Esophagus muscularis mucosa (tissue), 4 donors: ENCODE measurements around the gene JMJD6. TPM values are rescaled to one million over a fixed set of nuclear protein-coding genes. Genes with fewer than 3 reads are reported as not detected.
"Not testable (repeated sequence)": the region's sequence is repeated elsewhere in the genome, so short reads cannot be mapped to it uniquely, and the experiment has no call there.

ENCODE experiments used
- DNase-seq: peaks from one replicate; pipeline ENCODE4 v3.0.0-alpha.2; 2017; ENCODE audit errors: extremely low spot score
- H3K27ac ChIP-seq, 4 donors: fragments of 200-600 bp; sonication (generic); replicated peaks in 1 of 4; 1 replicate in 3 of 4; 2 replicates in 1 of 4; pipeline ENCODE4 v1.5.1; 2016 to 2019; ENCODE audit warnings: mild to moderate bottlenecking in 1 of 4
- H3K27me3 ChIP-seq, 4 donors: fragments of 200-600 bp; sonication (generic); one replicate each; pipeline versions ENCODE4 v1.5.1 to v1.6.0; 2016 to 2019
- H3K36me3 ChIP-seq, 4 donors: fragments of 200-600 bp; sonication (generic); one replicate each; pipeline ENCODE4 v1.5.1; 2016 to 2019
- H3K4me1 ChIP-seq, 4 donors: fragments of 200-600 bp; sonication (generic); one replicate each; pipeline ENCODE4 v1.5.1; 2016 to 2019
- H3K4me3 ChIP-seq, 4 donors: fragments of 200-600 bp; sonication (generic); 1 replicate in 2 of 4; 2 replicates in 2 of 4; pipeline ENCODE4 v1.5.1; 2016 to 2019; ENCODE audit warnings: mild to moderate bottlenecking in 4 of 4, moderate library complexity in 1 of 4
- H3K9me3 ChIP-seq, 4 donors: fragments of 200-600 bp; sonication (generic); 1 replicate in 3 of 4; 2 replicates in 1 of 4; pipeline ENCODE4 v1.5.1; 2016 to 2019
- EP300 ChIP-seq: sonication (generic); formaldehyde crosslinking; IDR thresholded peaks from one replicate; pipeline ENCODE4 v1.6.1; 2017; ENCODE audit warnings: antibody characterized with exemption
- POLR2A ChIP-seq: fragments of 450-650 bp; IDR thresholded peaks from one replicate; pipeline ENCODE4 v1.6.1; 2017; ENCODE audit warnings: antibody characterized with exemption, moderate library complexity, mild to moderate bottlenecking, low read depth
- POLR2AphosphoS5 ChIP-seq, 2 donors: sonication (generic); formaldehyde crosslinking; IDR thresholded peaks; one replicate each; pipeline ENCODE4 v1.6.1; 2017; ENCODE audit warnings: antibody characterized with exemption in 2 of 2
- WGBS: methylation state at CpG from one replicate; pipeline ENCODE4 v1.1.5; 2018; 5-methylcytosine and 5-hydroxymethylcytosine counted together
- intact Hi-C: fragments of 100-400 bp; cut with DNase I; formaldehyde crosslinking; loops from one replicate; pipeline ENCODE4 v1.15.1; 2023
- total RNA-seq, 4 donors: library from RNA; depleted of rRNA; stranded (reverse); fragments of >200 nt; gene quantifications; one replicate each; pipeline versions ENCODE4 v1.1.0 to v1.2.1, GENCODE V29; 2016
- TF ChIP-seq, protein P1 (sequence below), 3 experiments: fragments of 200-600 bp in 2 of 3; fragments of 450-650 bp in 1 of 3; sonication (generic) in 2 of 3; IDR thresholded peaks; one replicate each; pipeline ENCODE4 v1.5.1; 2017 to 2019; ENCODE audit warnings: antibody characterized with exemption in 3 of 3, mild to moderate bottlenecking in 2 of 3, moderate library complexity in 1 of 3

The JMJD6 gene
- total RNA-seq, 4 donors from 2014 or later, result 29.5 to 54.5 (median 49.5) TPM

DNA sequence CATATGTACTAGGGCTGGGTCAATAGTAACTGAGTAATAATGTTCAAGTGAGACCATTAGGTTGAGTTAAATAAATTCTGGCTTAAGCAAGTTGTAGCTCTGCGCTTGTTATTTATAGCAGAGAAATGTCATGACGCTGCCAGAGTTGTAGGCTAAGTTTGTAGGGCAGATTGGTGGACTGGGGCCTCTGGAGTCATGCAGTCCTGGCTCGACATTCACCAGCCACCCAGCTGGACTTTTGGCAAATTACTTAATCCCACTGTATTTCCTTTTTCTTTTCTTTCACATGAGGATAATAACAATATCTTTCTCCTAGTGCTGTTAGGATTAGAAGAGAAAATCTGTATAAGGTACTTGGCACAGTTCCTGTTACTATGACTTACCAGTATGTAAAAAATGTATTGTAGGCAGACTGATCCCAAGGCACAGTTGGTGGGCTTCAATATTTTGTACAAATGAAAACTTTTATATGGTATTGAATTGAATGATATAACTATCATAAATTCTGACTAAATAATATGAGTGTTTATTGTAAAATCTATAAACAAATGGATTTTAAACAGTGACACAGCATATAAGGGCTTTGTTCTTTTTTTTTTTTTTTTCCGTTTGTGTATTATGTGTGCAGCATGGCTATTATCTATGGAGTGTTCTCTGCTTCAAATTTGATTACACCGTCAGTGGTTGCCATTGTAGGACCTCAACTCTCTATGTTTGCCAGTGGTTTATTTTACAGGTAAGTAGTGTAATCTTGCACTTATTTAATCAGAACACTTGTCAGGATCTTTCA, 14.1 kb upstream of the JMJD6 start:
- peak overlapping the region; percentile 69 to 100 (median 99) for H3K27ac ChIP-seq

DNA sequence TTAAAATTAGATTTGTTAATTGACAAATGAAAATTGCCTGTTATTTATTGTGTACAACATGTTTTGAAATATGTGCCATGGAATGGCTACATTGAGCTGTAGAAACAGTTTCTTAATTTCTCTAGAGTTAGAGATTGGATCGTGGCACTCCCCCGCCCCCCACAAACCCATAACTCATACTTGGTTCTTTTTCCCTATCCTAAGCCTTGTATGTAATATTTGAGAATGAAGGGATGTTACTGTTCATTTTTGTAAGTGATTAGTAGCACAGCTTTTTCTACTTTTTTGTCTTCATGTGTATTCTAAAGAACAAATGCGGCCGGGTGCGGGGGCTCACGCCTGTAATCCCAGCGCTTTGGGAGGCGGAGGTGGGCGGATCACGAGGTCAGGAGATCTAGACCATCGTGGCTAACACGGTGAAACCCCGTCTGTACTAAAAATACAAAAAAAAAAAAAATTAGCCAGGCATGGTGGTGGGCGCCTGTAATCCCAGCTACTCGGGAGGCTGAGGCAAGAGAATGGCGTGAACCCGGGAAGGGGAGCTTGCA, 13.2 kb upstream of the JMJD6 start:
- Histone ChIP-seq H3K36me3 (peaks cover 8 to 52% (median 33%) of the 10 kb centered on the region in 4 donors), H3K4me1 (peaks cover 23 to 49% (median 47%) of the 10 kb centered on the region in 4 donors), H3K27ac (peak overlapping the region; percentile 69 to 100 (median 99)), H3K4me3 (peak overlapping the region in 1 of 4 donors; percentile 5)
- 90% methylated on average over 17 of the region's 17 CpGs for WGBS
- intact Hi-C loops, DNase-seq, H3K9me3 ChIP-seq, H3K27me3 ChIP-seq: not testable (repeated sequence)

More for the DNA sequence above, 14.1 kb upstream of the JMJD6 start:
- peak; percentile 28 to 50 for TF ChIP-seq POLR2AphosphoS5 (IDR thresholded peaks at IDR 0.05)
- TF ChIP-seq POLR2A, result no peak
- Histone ChIP-seq H3K9me3 (no peaks in the 10 kb centered on the region), H3K27me3 (no peaks in the 10 kb centered on the region), H3K4me3 (peak overlapping the region in 2 of 4 donors; percentile 1 to 4), H3K4me1 (peaks cover 14 to 40% (median 38%) of the 10 kb centered on the region in 4 donors), H3K36me3 (peaks cover 8 to 52% (median 36%) of the 10 kb centered on the region in 4 donors)
- intact Hi-C loops, result no loop called here
- 31% methylated on average over 5 of the region's 5 CpGs for WGBS
- DNase-seq, result no peak

DNA sequence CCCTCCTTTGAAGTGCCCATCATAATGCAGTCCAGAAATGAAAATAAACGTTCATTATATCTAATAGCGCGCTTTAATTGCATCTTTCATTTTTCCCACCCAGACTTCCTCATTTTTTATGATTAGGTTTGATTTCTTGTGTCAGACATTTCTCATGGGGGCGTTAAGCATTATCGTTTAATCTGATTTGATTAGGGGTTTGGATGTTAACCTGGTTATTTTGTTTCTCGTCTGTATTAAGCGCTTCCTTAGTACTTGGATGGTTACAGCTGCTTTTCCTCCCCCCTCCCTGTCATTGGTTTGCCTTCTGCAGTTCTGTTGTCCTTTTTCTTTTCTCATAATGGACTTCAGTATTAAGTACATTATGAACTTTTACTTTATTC, 12.1 kb upstream of the JMJD6 start:
- no peaks in the 10 kb centered on the region for H3K27me3 ChIP-seq
- peaks cover 34 to 61% (median 58%) of the 10 kb centered on the region in 4 donors for H3K4me1 ChIP-seq
- H3K4me3 ChIP-seq, result peak overlapping the region; percentile 84 to 97 (median 93)
- no peaks in the 10 kb centered on the region for H3K9me3 ChIP-seq
- DNase-seq, result no peak
- peaks cover 12 to 52% (median 37%) of the 10 kb centered on the region in 4 donors for H3K36me3 ChIP-seq
- WGBS, result 1% methylated on average over 7 of the region's 7 CpGs
- TF ChIP-seq POLR2A, result no peak
- no peak for TF ChIP-seq EP300
- no peak for TF ChIP-seq POLR2AphosphoS5 (IDR thresholded peaks at IDR 0.05)
- H3K27ac ChIP-seq, result peak overlapping the region; percentile 99 to 100 (median 99)
- intact Hi-C loops, result no loop called here

DNA sequence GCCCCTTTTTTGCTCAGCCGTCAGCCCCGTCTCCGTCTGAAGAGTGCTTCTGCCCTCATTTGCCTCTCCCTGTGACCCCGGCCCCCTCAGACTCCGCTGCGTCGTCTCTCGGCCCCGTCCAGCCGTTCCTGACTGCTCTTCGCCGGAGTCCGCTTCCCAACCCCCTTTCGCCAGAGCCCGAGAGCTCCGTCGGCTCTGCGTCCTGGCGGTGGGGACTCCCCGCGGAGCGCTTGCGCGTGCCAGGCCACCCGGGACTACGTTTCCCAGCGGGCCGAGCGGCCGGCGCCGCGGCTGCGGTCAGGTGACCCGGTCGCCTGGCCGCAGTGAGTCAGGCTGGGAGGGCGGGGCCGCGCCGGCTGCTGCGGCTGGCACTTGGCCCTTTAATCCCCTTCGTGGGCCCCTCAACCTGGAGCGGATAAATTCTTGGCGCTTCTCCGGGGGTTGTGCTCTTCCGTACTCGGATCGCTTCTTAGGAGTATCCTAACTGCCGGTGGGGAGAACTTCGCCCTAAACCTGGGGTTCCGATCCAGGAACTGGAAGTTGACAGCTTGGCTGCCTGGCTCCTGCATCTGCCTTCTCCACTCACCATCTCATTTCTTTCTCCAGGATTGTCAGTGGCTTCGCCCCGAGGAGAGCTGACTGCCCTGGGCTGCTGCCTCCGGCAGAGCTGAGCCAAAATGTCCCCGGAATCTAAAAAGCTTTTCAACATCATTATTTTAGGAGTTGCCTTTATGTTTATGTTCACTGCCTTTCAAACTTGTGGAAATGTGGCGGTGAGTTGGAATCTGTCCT, 11.5 kb upstream of the JMJD6 start, which contains the start of gene MFSD11:
Gene MFSD11, plus strand, starts transcription at position 444 of the 792 bp plus-strand sequence. Its CDS starts 234 bp downstream, at position 678.
- intact Hi-C loops, result no loop called here
- TF ChIP-seq POLR2A, result peak; percentile 21
- TF ChIP-seq, protein P1, sequence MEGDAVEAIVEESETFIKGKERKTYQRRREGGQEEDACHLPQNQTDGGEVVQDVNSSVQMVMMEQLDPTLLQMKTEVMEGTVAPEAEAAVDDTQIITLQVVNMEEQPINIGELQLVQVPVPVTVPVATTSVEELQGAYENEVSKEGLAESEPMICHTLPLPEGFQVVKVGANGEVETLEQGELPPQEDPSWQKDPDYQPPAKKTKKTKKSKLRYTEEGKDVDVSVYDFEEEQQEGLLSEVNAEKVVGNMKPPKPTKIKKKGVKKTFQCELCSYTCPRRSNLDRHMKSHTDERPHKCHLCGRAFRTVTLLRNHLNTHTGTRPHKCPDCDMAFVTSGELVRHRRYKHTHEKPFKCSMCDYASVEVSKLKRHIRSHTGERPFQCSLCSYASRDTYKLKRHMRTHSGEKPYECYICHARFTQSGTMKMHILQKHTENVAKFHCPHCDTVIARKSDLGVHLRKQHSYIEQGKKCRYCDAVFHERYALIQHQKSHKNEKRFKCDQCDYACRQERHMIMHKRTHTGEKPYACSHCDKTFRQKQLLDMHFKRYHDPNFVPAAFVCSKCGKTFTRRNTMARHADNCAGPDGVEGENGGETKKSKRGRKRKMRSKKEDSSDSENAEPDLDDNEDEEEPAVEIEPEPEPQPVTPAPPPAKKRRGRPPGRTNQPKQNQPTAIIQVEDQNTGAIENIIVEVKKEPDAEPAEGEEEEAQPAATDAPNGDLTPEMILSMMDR (IDR thresholded peaks at IDR 0.05), result peak in 1 of 3 experiments; percentile 16
- TF ChIP-seq POLR2AphosphoS5 (IDR thresholded peaks at IDR 0.05), result peak; percentile 72 to 73
- TF ChIP-seq EP300, result no peak
- peaks cover 40 to 67% (median 64%) of the 10 kb centered on the region in 4 donors for H3K4me1 ChIP-seq
- H3K27me3 ChIP-seq, result no peaks in the 10 kb centered on the region
- H3K36me3 ChIP-seq, result peaks cover 12 to 53% (median 40%) of the 10 kb centered on the region in 4 donors
- peak; percentile 96 for DNase-seq
- H3K27ac ChIP-seq, result peak within 1 kb of the TSS; percentile 99 to 100 (median 99)
- 1% methylated on average over 24 of the region's 57 CpGs for WGBS
- H3K4me3 ChIP-seq, result peak within 1 kb of the TSS; percentile 84 to 97 (median 93)
- H3K9me3 ChIP-seq, result no peaks in the 10 kb centered on the region

DNA sequence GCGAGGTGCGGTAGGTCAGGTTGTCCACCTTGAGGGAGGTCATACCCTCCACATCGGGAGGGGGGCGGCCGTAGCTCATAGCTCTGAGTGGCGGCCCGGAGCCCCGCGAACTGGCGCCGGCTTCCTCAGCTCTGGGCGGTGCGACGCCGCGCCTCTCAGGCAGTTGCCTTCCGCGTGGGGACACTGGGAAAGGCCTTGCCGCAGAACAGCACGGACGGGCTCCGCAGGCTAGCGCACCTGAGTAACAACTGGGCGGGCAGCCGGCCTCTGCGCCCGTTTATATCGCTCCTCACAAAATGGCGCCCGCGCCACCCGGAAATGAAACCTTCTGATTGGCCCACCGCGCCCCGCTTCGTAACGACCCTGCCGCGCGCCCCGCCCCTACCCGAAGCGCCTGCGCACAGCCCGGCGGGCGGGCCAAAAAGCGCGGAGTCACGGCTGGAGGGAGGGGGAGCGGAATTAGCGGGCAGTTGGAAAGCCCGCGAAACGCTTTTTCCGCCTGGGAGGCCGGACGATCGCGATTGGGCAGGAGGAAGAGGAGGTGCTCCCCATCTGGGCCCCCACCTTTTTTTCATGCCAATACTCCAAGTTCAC, 10.8 kb upstream of the JMJD6 start, which contains the start of gene SRSF2:
Gene SRSF2, minus strand, starts transcription at position 250 of the 594 bp plus-strand sequence. Its CDS starts 171 bp downstream, at position 79.
- intact Hi-C loops, result no loop called here
- H3K4me1 ChIP-seq, result peaks cover 47 to 74% (median 71%) of the 10 kb centered on the region in 4 donors
- no peaks in the 10 kb centered on the region for H3K27me3 ChIP-seq
- peak within 1 kb of the TSS; percentile 84 to 97 (median 93) for H3K4me3 ChIP-seq
- DNase-seq, result peak; percentile 100
- 0% methylated on average over 5 of the region's 60 CpGs for WGBS
- peaks cover 12 to 53% (median 38%) of the 10 kb centered on the region in 4 donors for H3K36me3 ChIP-seq
- peak within 1 kb of the TSS; percentile 99 to 100 (median 99) for H3K27ac ChIP-seq
- H3K9me3 ChIP-seq, result no peaks in the 10 kb centered on the region
- TF ChIP-seq POLR2AphosphoS5 (IDR thresholded peaks at IDR 0.05), result peak; percentile 99 to 100
- TF ChIP-seq POLR2A, result peak; percentile 99
- TF ChIP-seq EP300, result no peak

DNA sequence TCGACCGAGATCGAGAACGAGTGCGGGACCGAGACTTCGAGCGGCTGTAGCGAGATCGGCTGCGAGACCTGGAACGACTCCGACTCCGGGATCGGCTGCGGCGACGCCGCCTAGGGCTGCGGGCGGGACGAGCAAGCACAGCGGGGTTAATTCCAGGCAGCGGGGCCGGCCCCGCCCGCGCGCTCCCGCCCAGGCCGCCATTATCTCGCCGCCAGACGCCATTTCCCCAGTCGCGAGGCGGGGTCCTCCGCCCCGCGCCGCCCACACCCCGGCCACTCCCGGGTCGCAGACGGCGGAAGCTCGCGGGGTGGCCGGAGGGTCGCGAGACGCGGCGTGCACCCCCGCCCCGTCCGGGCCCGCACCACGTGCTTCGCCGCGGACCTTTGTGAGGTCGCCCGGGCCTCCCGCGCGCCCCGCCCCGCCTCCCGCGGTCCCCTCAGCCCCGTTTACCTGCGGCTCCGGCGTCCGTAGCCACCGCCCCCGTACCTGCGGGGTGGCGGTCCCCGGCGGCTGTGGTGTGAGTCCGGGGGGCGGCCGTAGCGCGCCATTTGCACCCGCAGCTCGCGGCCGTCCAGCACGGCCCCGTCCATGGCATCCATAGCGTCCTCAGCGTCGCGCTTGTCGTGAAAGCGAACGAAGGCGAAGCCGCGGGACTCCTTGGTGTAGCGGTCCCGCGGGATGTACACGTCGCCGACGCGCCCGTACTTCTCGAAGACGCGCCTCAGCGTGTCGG, 10.1 kb upstream of the JMJD6 start:
- peak overlapping the region; percentile 84 to 97 (median 93) for H3K4me3 ChIP-seq
- H3K9me3 ChIP-seq, result no peaks in the 10 kb centered on the region
- peaks cover 14 to 53% (median 38%) of the 10 kb centered on the region in 4 donors for H3K36me3 ChIP-seq
- no peak for TF ChIP-seq EP300
- TF ChIP-seq POLR2A, result peak; percentile 47
- peak; percentile 8 to 65 for TF ChIP-seq POLR2AphosphoS5 (IDR thresholded peaks at IDR 0.05)
- TF ChIP-seq, protein P1 (IDR thresholded peaks at IDR 0.05), result peak in 1 of 3 experiments; percentile 43
- intact Hi-C loops, result no loop called here
- peak; percentile 94 for DNase-seq
- peak overlapping the region; percentile 99 to 100 (median 99) for H3K27ac ChIP-seq
- no CpG with 5 or more reads among the region's 117 CpGs for WGBS
- peaks cover 54 to 78% (median 76%) of the 10 kb centered on the region in 4 donors for H3K4me1 ChIP-seq
- no peaks in the 10 kb centered on the region for H3K27me3 ChIP-seq
